Measurements from ENCODE around the gene ATP6V1D. TPM values are rescaled to one million over a fixed set of nuclear protein-coding genes. Genes with fewer than 3 reads are reported as not detected.

Gene ATP6V1D
- total and polyA plus RNA-seq, 2 experiments from 2014 or later, result 61.5 to 105 TPM

GRCh38 chr14:67400434-67400833, 40.8 kb upstream of the ATP6V1D start:
- Histone ChIP-seq H2AFZ (no peak overlapping the region), H3K9me2 (ENCODE audit: insufficient read depth) (no peaks in the 10 kb centered on the region), H3K36me3 (ENCODE audit: insufficient read depth) (no peaks in the 10 kb centered on the region), H3K27ac (ENCODE audit: low read depth) (no peak overlapping the region), H3K4me3 (no peak overlapping the region), H3K79me2 (replicated peaks; ENCODE audit: insufficient read depth) (no peaks in the 10 kb centered on the region), H3K27me3 (ENCODE audit: insufficient read depth) (no peaks in the 10 kb centered on the region), H3F3A (replicated peaks; ENCODE audit: low read depth) (no peaks in the 10 kb centered on the region), H4K20me1 (replicated peaks; ENCODE audit: insufficient read depth) (no peaks in the 10 kb centered on the region), H3K4me2 (no peak overlapping the region), H3K4me1 (ENCODE audit: insufficient read depth) (no peaks in the 10 kb centered on the region)
- Mint-ChIP-seq H3K4me3 (no peak overlapping the region), H3K9me3 (no peaks in the 10 kb centered on the region), H3K27ac (no peak overlapping the region), H3K4me1 (peaks cover 4% of the 10 kb centered on the region), H3K36me3 (ENCODE audit: low read depth) (no peaks in the 10 kb centered on the region), H3K27me3 (ENCODE audit: insufficient read depth, low read depth, poor library complexity) (no peaks in the 10 kb centered on the region)
- ATAC-seq, result no peak
- TF ChIP-seq REST (IDR thresholded peaks at IDR 0.05; ENCODE audit: unreplicated experiment) (no peak), ETS1 (IDR thresholded peaks at IDR 0.05) (no peak), EZH2 (IDR thresholded peaks at IDR 0.05; ENCODE audit: low read depth, unreplicated experiment) (no peak), ZNF331 (CRISPR knock-in tag; IDR thresholded peaks at IDR 0.05; ENCODE audit: low read depth) (no peak), CTCF (conservative IDR thresholded peaks at IDR 0.05; ENCODE audit: low read depth in 2 of 2) (no peak), STAT1 (IDR thresholded peaks at IDR 0.05; ENCODE audit: unreplicated experiment) (no peak), NANOG (IDR thresholded peaks at IDR 0.05; ENCODE audit: borderline replicate concordance) (no peak), CREB1 (CRISPR knock-in tag; IDR thresholded peaks at IDR 0.05; ENCODE audit: low read depth) (no peak), EZH2phosphoT487 (IDR thresholded peaks at IDR 0.05; ENCODE audit: unreplicated experiment) (no peak), ZNF462 (CRISPR knock-in tag; IDR thresholded peaks at IDR 0.05) (no peak), ZNF114 (CRISPR knock-in tag; IDR thresholded peaks at IDR 0.05) (no peak), POLR2AphosphoS5 (IDR thresholded peaks at IDR 0.05; ENCODE audit: low read depth) (no peak), JUNB (IDR thresholded peaks at IDR 0.05; ENCODE audit: unreplicated experiment) (no peak)
- DNase-seq (ENCODE audit: low spot score), result no peak

Data from GM23338 (cell line).